IPS-15b (cell line): Measurements from ENCODE around the gene TAS2R20.
"Not testable (repeated sequence)": the region's sequence is repeated elsewhere in the genome, so short reads cannot be mapped to it uniquely, and the experiment has no call there.

ENCODE experiments used
- H3K27me3 ChIP-seq: one replicate; pipeline ENCODE4 v1.6.1; 2013; ENCODE audit warnings: low read length; ENCODE audit not compliant: control insufficient read depth, insufficient read depth
- H3K36me3 ChIP-seq: one replicate; pipeline ENCODE4 v1.6.1; 2013; ENCODE audit warnings: low read length; ENCODE audit not compliant: control insufficient read depth, insufficient read depth
- H3K4me1 ChIP-seq: one replicate; pipeline ENCODE4 v1.6.1; 2013; ENCODE audit warnings: mild to moderate bottlenecking, low read length; ENCODE audit not compliant: control insufficient read depth, insufficient read depth
- H3K4me3 ChIP-seq: one replicate; pipeline ENCODE4 v1.5.1; 2013; ENCODE audit warnings: low read depth, low read length
- H3K9ac ChIP-seq: one replicate; pipeline ENCODE4 v1.6.1; 2013; ENCODE audit warnings: low read depth, mild to moderate bottlenecking, low read length
- H3K9me3 ChIP-seq: one replicate; pipeline ENCODE4 v1.6.1; 2013; ENCODE audit warnings: mild to moderate bottlenecking, low read length; ENCODE audit not compliant: control insufficient read depth, insufficient read depth

The TAS2R20 gene

GRCh38 chr12:10998204-10998603 is at the start of gene TAS2R20:
Gene TAS2R20 (minus strand): TSS chr12:10998304. CDS start chr12:10997875, 429 bp downstream.
- Histone ChIP-seq H3K4me3 (no peak within 1 kb of the TSS), H3K36me3 (no peaks in the 10 kb centered on the region), H3K9me3 (no peaks in the 10 kb centered on the region), H3K27me3 (no peaks in the 10 kb centered on the region), H3K9ac (no peak within 1 kb of the TSS), H3K4me1 (no peaks in the 10 kb centered on the region)

GRCh38 chr12:11041366-11041765 is 43.3 kb upstream of the TAS2R20 start:
- not testable (repeated sequence) for H3K27me3 ChIP-seq, H3K9ac ChIP-seq, H3K36me3 ChIP-seq, H3K9me3 ChIP-seq, H3K4me3 ChIP-seq, H3K4me1 ChIP-seq

- Histone ChIP-seq H3K9ac (no peak overlapping the region), H3K9me3 (no peaks in the 10 kb centered on the region), H3K27me3 (no peaks in the 10 kb centered on the region), H3K4me1 (no peaks in the 10 kb centered on the region), H3K4me3 (no peak overlapping the region), H3K36me3 (no peaks in the 10 kb centered on the region)
These were observed 42.1 kb upstream of the TAS2R20 start for GRCh38 chr12:11040162-11040561.

GRCh38 chr12:11039171-11039570 is 41.1 kb upstream of the TAS2R20 start:
- Histone ChIP-seq H3K9ac (no peak overlapping the region), H3K4me3 (no peak overlapping the region), H3K9me3 (no peaks in the 10 kb centered on the region), H3K36me3 (no peaks in the 10 kb centered on the region), H3K27me3 (no peaks in the 10 kb centered on the region), H3K4me1 (no peaks in the 10 kb centered on the region)

GRCh38 chr12:11033959-11034358 is 35.9 kb upstream of the TAS2R20 start:
- not testable (repeated sequence) for H3K9me3 ChIP-seq, H3K36me3 ChIP-seq, H3K9ac ChIP-seq, H3K4me1 ChIP-seq, H3K27me3 ChIP-seq, H3K4me3 ChIP-seq

- Histone ChIP-seq H3K4me3 (no peak within 1 kb of the TSS), H3K4me1 (no peaks in the 10 kb centered on the region), H3K27me3 (no peaks in the 10 kb centered on the region), H3K36me3 (no peaks in the 10 kb centered on the region), H3K9me3 (no peaks in the 10 kb centered on the region), H3K9ac (no peak within 1 kb of the TSS)
These were observed 33.2 kb upstream of the TAS2R20 start, which contains the start of gene TAS2R31 for GRCh38 chr12:11031307-11031706. Gene TAS2R31 (minus strand): TSS chr12:11031407. CDS start chr12:11031335, 72 bp downstream.

- Histone ChIP-seq H3K4me3 (no peak overlapping the region), H3K27me3 (no peaks in the 10 kb centered on the region), H3K36me3 (no peaks in the 10 kb centered on the region), H3K9me3 (no peaks in the 10 kb centered on the region), H3K9ac (no peak overlapping the region), H3K4me1 (no peaks in the 10 kb centered on the region)
These were observed 28.0 kb upstream of the TAS2R20 start for GRCh38 chr12:11026118-11026517.

GRCh38 chr12:11023387-11023786 is 25.3 kb upstream of the TAS2R20 start:
- H3K9me3 ChIP-seq = no peaks in the 10 kb centered on the region
- no peaks in the 10 kb centered on the region for H3K4me1 ChIP-seq
- no peak overlapping the region for H3K9ac ChIP-seq
- no peaks in the 10 kb centered on the region for H3K36me3 ChIP-seq
- H3K27me3 ChIP-seq = no peaks in the 10 kb centered on the region
- no peak overlapping the region for H3K4me3 ChIP-seq

GRCh38 chr12:11022520-11022919 is 24.4 kb upstream of the TAS2R20 start, which contains the start of gene TAS2R19:
Gene TAS2R19 (minus strand): TSS chr12:11022620. CDS start chr12:11022571, 49 bp downstream.
- H3K36me3 ChIP-seq = no peaks in the 10 kb centered on the region
- no peak within 1 kb of the TSS for H3K9ac ChIP-seq
- H3K27me3 ChIP-seq = no peaks in the 10 kb centered on the region
- H3K9me3 ChIP-seq = no peaks in the 10 kb centered on the region
- H3K4me3 ChIP-seq = no peak within 1 kb of the TSS
- no peaks in the 10 kb centered on the region for H3K4me1 ChIP-seq

- H3K9me3 ChIP-seq = no peaks in the 10 kb centered on the region
- no peaks in the 10 kb centered on the region for H3K36me3 ChIP-seq
- H3K27me3 ChIP-seq = no peaks in the 10 kb centered on the region
- no peaks in the 10 kb centered on the region for H3K4me1 ChIP-seq
- H3K4me3 ChIP-seq = no peak overlapping the region
- no peak overlapping the region for H3K9ac ChIP-seq
These were observed 18.8 kb upstream of the TAS2R20 start for GRCh38 chr12:11016937-11017336.

- Histone ChIP-seq H3K9me3 (no peaks in the 10 kb centered on the region), H3K36me3 (no peaks in the 10 kb centered on the region), H3K4me1 (no peaks in the 10 kb centered on the region), H3K4me3 (no peak overlapping the region), H3K9ac (no peak overlapping the region), H3K27me3 (no peaks in the 10 kb centered on the region)
These were observed 17.8 kb upstream of the TAS2R20 start for GRCh38 chr12:11015775-11016430.

- Histone ChIP-seq H3K27me3 (no peaks in the 10 kb centered on the region), H3K9me3 (no peaks in the 10 kb centered on the region), H3K4me3 (no peak overlapping the region), H3K36me3 (no peaks in the 10 kb centered on the region), H3K9ac (no peak overlapping the region), H3K4me1 (no peaks in the 10 kb centered on the region)
These were observed 16.1 kb upstream of the TAS2R20 start for GRCh38 chr12:11014234-11014633.
